Stomach (tissue), 4 donors: ENCODE measurements around the gene DYNC1I1.

ENCODE experiments used
- EP300 ChIP-seq: sonication (generic); formaldehyde crosslinking; IDR thresholded peaks from one replicate; pipeline ENCODE4 v1.6.1; 2017; ENCODE audit warnings: antibody characterized with exemption
- POLR2A ChIP-seq, 4 donors: fragments of 450-650 bp; IDR thresholded peaks; one replicate each; pipeline ENCODE4 v1.6.1; 2016; ENCODE audit warnings: antibody characterized with exemption in 4 of 4, control low read depth in 2 of 4, mild to moderate bottlenecking in 1 of 4, moderate library complexity in 1 of 4
- POLR2AphosphoS5 ChIP-seq, 3 donors: sonication (generic); formaldehyde crosslinking; IDR thresholded peaks; one replicate each; pipeline ENCODE4 v1.6.1; 2016; ENCODE audit warnings: antibody characterized with exemption in 3 of 3
- TF ChIP-seq, protein P1 (sequence below), 7 experiments: fragments of 450-650 bp in 4 of 7; fragments of 200-600 bp in 3 of 7; sonication (generic) in 3 of 7; IDR thresholded peaks; one replicate each; pipeline ENCODE4 v1.5.1; 2016 to 2019; ENCODE audit warnings: antibody characterized with exemption in 7 of 7, control low read depth in 2 of 7, mild to moderate bottlenecking in 1 of 7

DNA sequence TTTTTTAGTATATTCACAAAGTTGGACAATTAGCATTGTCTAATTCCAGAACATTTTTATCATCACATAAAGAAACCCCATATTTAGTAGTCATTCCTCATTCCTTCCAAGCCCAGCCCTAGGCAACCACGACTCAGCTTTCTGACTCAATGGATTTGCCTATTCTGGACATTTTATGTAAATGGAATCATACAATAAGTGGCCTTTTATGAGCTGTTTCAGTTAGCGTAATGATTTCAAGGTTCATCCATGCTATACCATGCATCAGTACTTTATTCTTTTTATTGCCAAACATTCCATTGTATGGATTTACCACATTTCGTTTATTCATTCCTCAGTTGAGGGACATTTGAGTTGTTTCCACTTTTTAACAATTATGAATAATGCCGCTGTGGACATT is 249.2 kb downstream of the DYNC1I1 start:
- TF ChIP-seq, protein P1, sequence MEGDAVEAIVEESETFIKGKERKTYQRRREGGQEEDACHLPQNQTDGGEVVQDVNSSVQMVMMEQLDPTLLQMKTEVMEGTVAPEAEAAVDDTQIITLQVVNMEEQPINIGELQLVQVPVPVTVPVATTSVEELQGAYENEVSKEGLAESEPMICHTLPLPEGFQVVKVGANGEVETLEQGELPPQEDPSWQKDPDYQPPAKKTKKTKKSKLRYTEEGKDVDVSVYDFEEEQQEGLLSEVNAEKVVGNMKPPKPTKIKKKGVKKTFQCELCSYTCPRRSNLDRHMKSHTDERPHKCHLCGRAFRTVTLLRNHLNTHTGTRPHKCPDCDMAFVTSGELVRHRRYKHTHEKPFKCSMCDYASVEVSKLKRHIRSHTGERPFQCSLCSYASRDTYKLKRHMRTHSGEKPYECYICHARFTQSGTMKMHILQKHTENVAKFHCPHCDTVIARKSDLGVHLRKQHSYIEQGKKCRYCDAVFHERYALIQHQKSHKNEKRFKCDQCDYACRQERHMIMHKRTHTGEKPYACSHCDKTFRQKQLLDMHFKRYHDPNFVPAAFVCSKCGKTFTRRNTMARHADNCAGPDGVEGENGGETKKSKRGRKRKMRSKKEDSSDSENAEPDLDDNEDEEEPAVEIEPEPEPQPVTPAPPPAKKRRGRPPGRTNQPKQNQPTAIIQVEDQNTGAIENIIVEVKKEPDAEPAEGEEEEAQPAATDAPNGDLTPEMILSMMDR (IDR thresholded peaks at IDR 0.05), result no peak
- TF ChIP-seq EP300 (no peak), POLR2A (IDR thresholded peaks at IDR 0.05) (no peak), POLR2AphosphoS5 (IDR thresholded peaks at IDR 0.05) (no peak)
